Sigmoid colon (tissue), 7 donors: ENCODE results near the gene PROB1. TPM values are rescaled to one million over a fixed set of nuclear protein-coding genes. Genes with fewer than 3 reads are reported as not detected.

Experiments used
- DNase-seq: peaks from one replicate; pipeline ENCODE4 v3.0.0-alpha.2; 2019
- H3K27ac ChIP-seq, 4 donors: fragments of 200-600 bp; sonication (generic); one replicate each; pipeline ENCODE4 v1.5.1; 2016 to 2019; ENCODE audit warnings: mild to moderate bottlenecking in 1 of 4
- H3K27me3 ChIP-seq, 3 donors: fragments of 200-600 bp; sonication (generic); one replicate each; pipeline ENCODE4 v1.5.1; 2019; ENCODE audit warnings: mild to moderate bottlenecking in 1 of 3
- H3K36me3 ChIP-seq, 4 donors: fragments of 200-600 bp; sonication (generic); one replicate each; pipeline ENCODE4 v1.5.1; 2016 to 2019
- H3K4me1 ChIP-seq, 4 donors: fragments of 200-600 bp; sonication (generic); one replicate each; pipeline ENCODE4 v1.5.1; 2017 to 2019
- H3K4me3 ChIP-seq, 4 donors: fragments of 200-600 bp; sonication (generic); one replicate each; pipeline ENCODE4 v1.5.1; 2017 to 2019; ENCODE audit warnings: mild to moderate bottlenecking in 2 of 4, moderate library complexity in 1 of 4
- H3K9me3 ChIP-seq, 4 donors: fragments of 200-600 bp in 3 of 4; sonication (generic) in 3 of 4; one replicate each; pipeline versions ENCODE4 v1.5.1 to v1.6.1; 2013 to 2019
- EP300 ChIP-seq, 4 donors: sonication (generic); formaldehyde crosslinking; IDR thresholded peaks; one replicate each; pipeline ENCODE4 v1.6.1; 2017; ENCODE audit warnings: antibody characterized with exemption in 4 of 4
- POLR2A ChIP-seq, 2 donors: fragments of 450-650 bp; IDR thresholded peaks; one replicate each; pipeline ENCODE4 v1.6.1; 2016; ENCODE audit warnings: antibody characterized with exemption in 2 of 2, mild to moderate bottlenecking in 2 of 2, moderate library complexity in 2 of 2
- POLR2AphosphoS5 ChIP-seq, 4 donors: sonication (generic); formaldehyde crosslinking; IDR thresholded peaks; one replicate each; pipeline ENCODE4 v1.6.1; 2017; ENCODE audit warnings: antibody characterized with exemption in 4 of 4
- WGBS, 2 donors: extraction: QIAGEN DNeasy Blood & Tissue Kit; methylation state at CpG; one replicate each; pipeline ENCODE4 v1.1.7; 2013; 5-methylcytosine and 5-hydroxymethylcytosine counted together
- intact Hi-C: fragments of 100-400 bp; cut with DNase I; formaldehyde crosslinking; loops from one replicate; pipeline ENCODE4 v1.15.1; 2023
- polyA plus RNA-seq, 3 donors: library from polyadenylated mRNA; stranded (reverse); fragments of 200-250 nt; gene quantifications; one replicate each; pipeline ENCODE4 v1.2.3, GENCODE V29; 2013
- total RNA-seq, 4 donors: library from RNA; depleted of rRNA; stranded (reverse); fragments of >200 nt; gene quantifications; one replicate each; pipeline ENCODE4 v1.1.0, GENCODE V29; 2016
- TF ChIP-seq, protein P1 (sequence below), 4 experiments: fragments of 450-650 bp in 3 of 4; fragments of 200-600 bp in 1 of 4; IDR thresholded peaks; one replicate each; pipeline ENCODE4 v1.5.1; 2016 to 2019; ENCODE audit warnings: antibody characterized with exemption in 4 of 4, mild to moderate bottlenecking in 3 of 4, moderate library complexity in 2 of 4
- donor health status: healthy with polysubstance abuse.
- donor health status: Bipolar disorder and iron deficiency.
- donor health status: healthy.

The PROB1 gene
- total and polyA plus RNA-seq, 7 donors: under 0.01 to 1.8 (median 0.36) TPM

GRCh38 chr5:139394123-139394653 lies 716 bp downstream of the PROB1 start:
- Histone ChIP-seq H3K9me3 (no peaks in the 10 kb centered on the region), H3K4me3 (peak overlapping the region; percentile 7 to 45 (median 38)), H3K4me1 (peaks cover 0 to 35% (median 32%) of the 10 kb centered on the region in 4 donors), H3K27me3 (peaks cover 29 to 50% (median 39%) of the 10 kb centered on the region in 3 donors), H3K36me3 (no peaks in the 10 kb centered on the region), H3K27ac (peak overlapping the region in 2 of 4 donors; percentile 16 to 81)
- no peak for DNase-seq
- TF ChIP-seq, protein P1, sequence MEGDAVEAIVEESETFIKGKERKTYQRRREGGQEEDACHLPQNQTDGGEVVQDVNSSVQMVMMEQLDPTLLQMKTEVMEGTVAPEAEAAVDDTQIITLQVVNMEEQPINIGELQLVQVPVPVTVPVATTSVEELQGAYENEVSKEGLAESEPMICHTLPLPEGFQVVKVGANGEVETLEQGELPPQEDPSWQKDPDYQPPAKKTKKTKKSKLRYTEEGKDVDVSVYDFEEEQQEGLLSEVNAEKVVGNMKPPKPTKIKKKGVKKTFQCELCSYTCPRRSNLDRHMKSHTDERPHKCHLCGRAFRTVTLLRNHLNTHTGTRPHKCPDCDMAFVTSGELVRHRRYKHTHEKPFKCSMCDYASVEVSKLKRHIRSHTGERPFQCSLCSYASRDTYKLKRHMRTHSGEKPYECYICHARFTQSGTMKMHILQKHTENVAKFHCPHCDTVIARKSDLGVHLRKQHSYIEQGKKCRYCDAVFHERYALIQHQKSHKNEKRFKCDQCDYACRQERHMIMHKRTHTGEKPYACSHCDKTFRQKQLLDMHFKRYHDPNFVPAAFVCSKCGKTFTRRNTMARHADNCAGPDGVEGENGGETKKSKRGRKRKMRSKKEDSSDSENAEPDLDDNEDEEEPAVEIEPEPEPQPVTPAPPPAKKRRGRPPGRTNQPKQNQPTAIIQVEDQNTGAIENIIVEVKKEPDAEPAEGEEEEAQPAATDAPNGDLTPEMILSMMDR (IDR thresholded peaks at IDR 0.05): peak in 2 of 4 experiments; percentile 7 to 37
- no peak for TF ChIP-seq EP300 (IDR thresholded peaks at IDR 0.05)
- no peak for TF ChIP-seq POLR2AphosphoS5 (IDR thresholded peaks at IDR 0.05)
- TF ChIP-seq POLR2A (IDR thresholded peaks at IDR 0.05): no peak
- intact Hi-C loops: no loop called here
- 6 to 24% methylated on average over 62 of the region's 62 CpGs for WGBS, 2 donors

DNA sequence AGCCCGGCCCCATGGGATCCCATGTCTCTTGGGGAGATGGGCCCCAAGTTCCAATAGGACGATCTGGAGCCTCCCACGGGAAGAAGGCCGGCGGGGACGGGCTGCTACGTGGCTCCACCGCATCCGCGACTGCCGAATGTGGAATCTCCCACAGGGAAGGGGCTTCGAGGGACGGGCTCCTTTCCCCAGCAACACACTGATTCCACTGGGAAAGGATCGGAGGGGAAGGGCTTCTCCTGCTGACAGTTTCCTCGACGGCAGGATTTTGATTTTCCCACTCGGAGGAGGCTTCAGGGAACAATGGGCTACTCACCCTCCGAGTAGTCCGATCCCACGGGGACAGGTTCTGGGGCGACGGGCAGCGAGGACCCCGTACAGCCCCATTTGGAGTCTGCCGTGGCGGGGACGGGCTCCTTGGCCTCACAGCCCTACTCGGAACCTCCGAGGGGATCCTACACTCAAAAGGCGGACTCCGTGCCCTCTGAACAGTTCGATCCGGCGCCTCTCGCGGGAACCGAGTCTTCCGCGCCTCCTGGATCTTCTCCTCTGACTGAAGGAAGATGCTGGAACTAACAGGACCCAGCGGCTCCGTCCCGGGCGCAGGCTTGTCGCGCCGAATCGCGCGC lies 1.3 kb downstream of the PROB1 start:
- H3K4me1 ChIP-seq: peaks cover 0 to 35% (median 32%) of the 10 kb centered on the region in 4 donors
- 8 to 18% methylated on average over 49 of the region's 49 CpGs for WGBS, 2 donors
- intact Hi-C loops: no loop called here

GRCh38 chr5:139392678-139393496 lies 2.0 kb downstream of the PROB1 start:
- 1 to 2% methylated on average over 77 of the region's 77 CpGs for WGBS, 2 donors
- H3K27me3 ChIP-seq: peaks cover 29 to 50% (median 39%) of the 10 kb centered on the region in 3 donors
- H3K4me1 ChIP-seq: peaks cover 0 to 35% (median 32%) of the 10 kb centered on the region in 4 donors
- no peak overlapping the region for H3K27ac ChIP-seq
- DNase-seq: no peak
- H3K36me3 ChIP-seq: no peaks in the 10 kb centered on the region
- peak overlapping the region; percentile 7 to 45 (median 38) for H3K4me3 ChIP-seq
- intact Hi-C loops: no loop called here
- TF ChIP-seq, protein P1 (IDR thresholded peaks at IDR 0.05): peak in 2 of 4 experiments; percentile 32 to 44
- TF ChIP-seq POLR2A (IDR thresholded peaks at IDR 0.05): no peak
- H3K9me3 ChIP-seq: no peaks in the 10 kb centered on the region

More for the DNA sequence above, 1.3 kb downstream of the PROB1 start:
- Histone ChIP-seq H3K4me3 (peak overlapping the region in 3 of 4 donors; percentile 38 to 45 (median 39)), H3K27me3 (peaks cover 29 to 50% (median 39%) of the 10 kb centered on the region in 3 donors), H3K9me3 (no peaks in the 10 kb centered on the region), H3K27ac (peak overlapping the region in 1 of 4 donors; percentile 81), H3K36me3 (no peaks in the 10 kb centered on the region)
- DNase-seq: no peak
- no peak for TF ChIP-seq EP300 (IDR thresholded peaks at IDR 0.05)
- TF ChIP-seq, protein P1 (IDR thresholded peaks at IDR 0.05): no peak
- TF ChIP-seq POLR2AphosphoS5 (IDR thresholded peaks at IDR 0.05): no peak
- TF ChIP-seq POLR2A (IDR thresholded peaks at IDR 0.05): no peak

- intact Hi-C loops: no loop called here
- H3K36me3 ChIP-seq: no peaks in the 10 kb centered on the region
- H3K4me3 ChIP-seq: peak overlapping the region in 3 of 4 donors; percentile 38 to 45 (median 39)
- WGBS, 2 donors: 5 to 7% methylated on average over 36 of the region's 36 CpGs
- H3K27ac ChIP-seq: peak overlapping the region in 1 of 4 donors; percentile 8
- H3K27me3 ChIP-seq: peaks cover 29 to 50% (median 39%) of the 10 kb centered on the region in 3 donors
- H3K4me1 ChIP-seq: peaks cover 0 to 35% (median 32%) of the 10 kb centered on the region in 4 donors
- no peaks in the 10 kb centered on the region for H3K9me3 ChIP-seq
- no peak for DNase-seq
- no peak for TF ChIP-seq POLR2A (IDR thresholded peaks at IDR 0.05)
- no peak for TF ChIP-seq POLR2AphosphoS5 (IDR thresholded peaks at IDR 0.05)
- no peak for TF ChIP-seq EP300 (IDR thresholded peaks at IDR 0.05)
- TF ChIP-seq, protein P1 (IDR thresholded peaks at IDR 0.05): no peak
Observed at GRCh38 chr5:139392324-139392677, 2.6 kb downstream of the PROB1 start.
